Mesenchymal stem cell (in vitro differentiated cells and primary cell): ENCODE measurements around the gene CRB2.

Experiments
- DNase-seq: peaks from one replicate; pipeline ENCODE4 v3.0.0-alpha.2; 2013
- H2AFZ ChIP-seq: one replicate; pipeline ENCODE4 v1.6.1; 2013; ENCODE audit warnings: low read depth, mild to moderate bottlenecking, control low read depth, inconsistent platforms, low read length, moderate library complexity
- H2AK5ac ChIP-seq: 2 replicates; pipeline ENCODE4 v1.6.1; 2013; ENCODE audit warnings: low read length, moderate library complexity, mild to moderate bottlenecking, inconsistent platforms; ENCODE audit not compliant: severe bottlenecking
- H2BK120ac ChIP-seq: one replicate; pipeline ENCODE4 v1.6.1; 2013; ENCODE audit warnings: low read depth, mild to moderate bottlenecking, inconsistent platforms, low read length, moderate library complexity
- H2BK12ac ChIP-seq, 2 experiments: one replicate each; pipeline ENCODE4 v1.6.1; 2013; ENCODE audit warnings: inconsistent platforms in 2 of 2, low read length in 2 of 2, mild to moderate bottlenecking in 2 of 2, moderate library complexity in 2 of 2, control low read depth in 1 of 2
- H2BK15ac ChIP-seq: one replicate; pipeline ENCODE4 v1.6.1; 2013; ENCODE audit warnings: mild to moderate bottlenecking, low read depth, inconsistent platforms; ENCODE audit not compliant: poor library complexity, severe bottlenecking
- H2BK5ac ChIP-seq: 2 replicates; pipeline ENCODE4 v1.6.1; 2013; ENCODE audit warnings: low read depth, mild to moderate bottlenecking, low read length, control low read depth, inconsistent platforms; ENCODE audit not compliant: poor library complexity, severe bottlenecking
- H3K14ac ChIP-seq, 2 experiments: one replicate each; pipeline ENCODE4 v1.6.1; 2013; ENCODE audit warnings: inconsistent platforms in 2 of 2, low read length in 2 of 2, control low read depth in 1 of 2, mild to moderate bottlenecking in 1 of 2, moderate library complexity in 1 of 2
- H3K18ac ChIP-seq, 2 experiments: one replicate each; pipeline ENCODE4 v1.6.1; 2013; ENCODE audit warnings: inconsistent platforms in 2 of 2, low read length in 2 of 2, control low read depth in 1 of 2, low read depth in 1 of 2, mild to moderate bottlenecking in 1 of 2
- H3K23ac ChIP-seq, 2 experiments: one replicate each; pipeline ENCODE4 v1.6.1; 2013; ENCODE audit warnings: inconsistent platforms in 2 of 2, low read length in 2 of 2, mild to moderate bottlenecking in 2 of 2, moderate library complexity in 2 of 2, control low read depth in 1 of 2
- H3K27ac ChIP-seq: 2 replicates; pipeline ENCODE4 v1.5.1; 2013; ENCODE audit warnings: mild to moderate bottlenecking, moderate library complexity, low read length, control low read depth, inconsistent platforms; ENCODE audit not compliant: poor library complexity, severe bottlenecking
- H3K27me3 ChIP-seq, 2 experiments: 2 replicates each; pipeline versions ENCODE4 v1.6.1 to v1.7.0; 2013; ENCODE audit warnings: low read length in 2 of 2, mild to moderate bottlenecking in 2 of 2, moderate library complexity in 2 of 2, control low read depth in 1 of 2, inconsistent platforms in 1 of 2; ENCODE audit not compliant: control insufficient read depth in 1 of 2, insufficient read depth in 1 of 2
- H3K36me3 ChIP-seq, 2 experiments: 2 replicates each; pipeline versions ENCODE4 v1.6.1 to v1.7.0; 2013; ENCODE audit warnings: low read length in 2 of 2, control low read depth in 1 of 2, inconsistent platforms in 1 of 2, low read depth in 1 of 2, mild to moderate bottlenecking in 1 of 2; ENCODE audit not compliant: insufficient read depth in 2 of 2, control insufficient read depth in 1 of 2
- H3K4ac ChIP-seq, 2 experiments: one replicate each; pipeline ENCODE4 v1.6.1; 2013; ENCODE audit warnings: inconsistent platforms in 2 of 2, low read length in 2 of 2, mild to moderate bottlenecking in 2 of 2, moderate library complexity in 2 of 2, control low read depth in 1 of 2, low read depth in 1 of 2
- H3K4me1 ChIP-seq: 2 replicates; pipeline ENCODE4 v1.6.1; 2013; ENCODE audit warnings: low read depth, low read length, control low read depth; ENCODE audit not compliant: control insufficient read depth, insufficient read depth
- H3K4me2 ChIP-seq: 2 replicates; pipeline ENCODE4 v1.6.1; 2013; ENCODE audit warnings: low read length, mild to moderate bottlenecking, inconsistent platforms; ENCODE audit not compliant: poor library complexity, severe bottlenecking
- H3K4me3 ChIP-seq, 2 experiments: 2 replicates each; pipeline versions ENCODE4 v1.5.1 to v1.7.0; 2013; ENCODE audit warnings: low read length in 2 of 2, mild to moderate bottlenecking in 2 of 2, control low read depth in 1 of 2, low read depth in 1 of 2; ENCODE audit not compliant: insufficient read depth in 1 of 2
- H3K79me1 ChIP-seq: replicated peaks from 2 replicates; pipeline ENCODE4 v1.6.1; 2013; ENCODE audit warnings: mild to moderate bottlenecking, control low read depth, low read length, inconsistent platforms; ENCODE audit not compliant: poor library complexity, severe bottlenecking
- H3K9ac ChIP-seq: 2 replicates; pipeline ENCODE4 v1.7.0; 2013; ENCODE audit warnings: mild to moderate bottlenecking, low read length, moderate library complexity
- H3K9me3 ChIP-seq: 2 replicates; pipeline ENCODE4 v1.7.0; 2013; ENCODE audit warnings: mild to moderate bottlenecking, low read length; ENCODE audit not compliant: control insufficient read depth
- H4K8ac ChIP-seq: one replicate; pipeline ENCODE4 v1.6.1; 2013; ENCODE audit warnings: inconsistent platforms, mild to moderate bottlenecking, low read length, moderate library complexity
- H4K91ac ChIP-seq: one replicate; pipeline ENCODE4 v1.6.1; 2013; ENCODE audit warnings: mild to moderate bottlenecking, low read length, inconsistent platforms
- WGBS: methylation state at CpG from one replicate; pipeline ENCODE4 v1.1.7; 2013; ENCODE audit warnings: mixed read lengths; 5-methylcytosine and 5-hydroxymethylcytosine counted together

CRB2 gene

GRCh38 chr9:123335193-123335985 is 20.6 kb upstream of the CRB2 start:
- WGBS, result 27% methylated on average over 8 of the region's 9 CpGs
- peak overlapping the region in 1 of 2 experiments; percentile 45 for H3K4me3 ChIP-seq

GRCh38 chr9:123335986-123336329 is 20.0 kb upstream of the CRB2 start:
- peak overlapping the region; percentile 31 for H3K4me2 ChIP-seq
- no peak overlapping the region for H3K18ac ChIP-seq
- no peak overlapping the region for H3K23ac ChIP-seq
- no peak overlapping the region for H2AK5ac ChIP-seq
- no peak overlapping the region for H4K91ac ChIP-seq
- H3K9me3 ChIP-seq, result no peaks in the 10 kb centered on the region
- no peak overlapping the region for H3K14ac ChIP-seq
- H2BK15ac ChIP-seq, result no peak overlapping the region
- peak overlapping the region; percentile 90 for H3K27ac ChIP-seq
- peak overlapping the region in 1 of 2 experiments; percentile 45 for H3K4me3 ChIP-seq
- H2BK120ac ChIP-seq, result no peak overlapping the region
- no peak overlapping the region for H2BK12ac ChIP-seq
- no peaks in the 10 kb centered on the region for H3K36me3 ChIP-seq
- H3K79me1 ChIP-seq, result no peaks in the 10 kb centered on the region
- H2AFZ ChIP-seq, result no peak overlapping the region
- peak overlapping the region; percentile 35 for H3K9ac ChIP-seq
- H2BK5ac ChIP-seq, result no peak overlapping the region
- H4K8ac ChIP-seq, result no peak overlapping the region
- H3K4me1 ChIP-seq, result peaks cover 33% of the 10 kb centered on the region
- DNase-seq, result no peak
- H3K4ac ChIP-seq, result no peak overlapping the region
- peaks cover 0 to 14% of the 10 kb centered on the region in 2 experiments for H3K27me3 ChIP-seq
- WGBS, result 53% methylated on average over 5 of the region's 6 CpGs

More at GRCh38 chr9:123335193-123335985, 20.6 kb upstream of the CRB2 start:
- peaks cover 31% of the 10 kb centered on the region for H3K4me1 ChIP-seq
- H3K4ac ChIP-seq, result no peak overlapping the region
- H2BK12ac ChIP-seq, result peak overlapping the region; percentile 62 to 72
- peak overlapping the region; percentile 90 for H3K27ac ChIP-seq
- H3K36me3 ChIP-seq, result no peaks in the 10 kb centered on the region
- peak overlapping the region; percentile 50 for H2BK120ac ChIP-seq
- peak overlapping the region; percentile 35 for H3K9ac ChIP-seq
- peaks cover 0 to 13% of the 10 kb centered on the region in 2 experiments for H3K27me3 ChIP-seq
- no peak overlapping the region for H3K23ac ChIP-seq
- no peaks in the 10 kb centered on the region for H3K79me1 ChIP-seq
- H4K91ac ChIP-seq, result peak overlapping the region; percentile 41
- H2BK5ac ChIP-seq, result peak overlapping the region; percentile 46
- H2AFZ ChIP-seq, result peak overlapping the region; percentile 6
- no peak overlapping the region for H3K14ac ChIP-seq
- H2BK15ac ChIP-seq, result no peak overlapping the region
- H3K9me3 ChIP-seq, result no peaks in the 10 kb centered on the region
- H3K18ac ChIP-seq, result peak overlapping the region; percentile 7 to 59
- peak overlapping the region; percentile 49 for H4K8ac ChIP-seq
- H3K4me2 ChIP-seq, result peak overlapping the region; percentile 31
- H2AK5ac ChIP-seq, result peak overlapping the region; percentile 89
- peak; percentile 83 for DNase-seq

- H2BK120ac ChIP-seq, result no peak overlapping the region
- no peak overlapping the region for H2AFZ ChIP-seq
- WGBS, result 95% methylated on average over 3 of the region's 3 CpGs
- no peak overlapping the region for H3K4ac ChIP-seq
- H2BK12ac ChIP-seq, result peak overlapping the region in 1 of 2 experiments; percentile 55
- H3K9me3 ChIP-seq, result no peaks in the 10 kb centered on the region
- H3K14ac ChIP-seq, result no peak overlapping the region
- no peak for DNase-seq
- H4K8ac ChIP-seq, result no peak overlapping the region
- H3K9ac ChIP-seq, result no peak overlapping the region
- no peak overlapping the region for H3K23ac ChIP-seq
- H4K91ac ChIP-seq, result no peak overlapping the region
- no peaks in the 10 kb centered on the region for H3K36me3 ChIP-seq
- no peaks in the 10 kb centered on the region for H3K79me1 ChIP-seq
- peaks cover 0 to 19% of the 10 kb centered on the region in 2 experiments for H3K27me3 ChIP-seq
- no peak overlapping the region for H3K18ac ChIP-seq
- no peak overlapping the region for H3K27ac ChIP-seq
- peaks cover 33% of the 10 kb centered on the region for H3K4me1 ChIP-seq
- no peak overlapping the region for H3K4me3 ChIP-seq
- H2AK5ac ChIP-seq, result peak overlapping the region; percentile 79
- H2BK15ac ChIP-seq, result no peak overlapping the region
- H2BK5ac ChIP-seq, result no peak overlapping the region
- H3K4me2 ChIP-seq, result no peak overlapping the region
Observed at GRCh38 chr9:123336449-123336848, 19.5 kb upstream of the CRB2 start.

GRCh38 chr9:123336959-123337358 is 19.0 kb upstream of the CRB2 start:
- Histone ChIP-seq H2AFZ (no peak overlapping the region), H3K27me3 (peaks cover 0 to 20% of the 10 kb centered on the region in 2 experiments), H2AK5ac (peak overlapping the region; percentile 79), H2BK5ac (no peak overlapping the region), H3K18ac (no peak overlapping the region), H3K79me1 (no peaks in the 10 kb centered on the region), H3K36me3 (no peaks in the 10 kb centered on the region), H3K4me2 (no peak overlapping the region), H2BK120ac (no peak overlapping the region), H2BK15ac (no peak overlapping the region), H4K91ac (no peak overlapping the region), H3K4ac (no peak overlapping the region), H3K27ac (no peak overlapping the region), H4K8ac (no peak overlapping the region), H3K9me3 (no peaks in the 10 kb centered on the region), H3K4me3 (no peak overlapping the region), H2BK12ac (no peak overlapping the region), H3K23ac (no peak overlapping the region), H3K9ac (no peak overlapping the region), H3K4me1 (peaks cover 33% of the 10 kb centered on the region), H3K14ac (no peak overlapping the region)
- DNase-seq, result no peak
